NCI-H2196 (cell line): ENCODE data around the gene WHAMM.
"Not testable (repeated sequence)": the region's sequence is repeated elsewhere in the genome, so short reads cannot be mapped to it uniquely, and the experiment has no call there.

Experiments used
- DNase-seq: peaks from one replicate; lab custom pipeline; 2025; ENCODE audit not compliant: unreplicated experiment; lab: John Stamatoyannopoulos, UW

WHAMM gene

DNA sequence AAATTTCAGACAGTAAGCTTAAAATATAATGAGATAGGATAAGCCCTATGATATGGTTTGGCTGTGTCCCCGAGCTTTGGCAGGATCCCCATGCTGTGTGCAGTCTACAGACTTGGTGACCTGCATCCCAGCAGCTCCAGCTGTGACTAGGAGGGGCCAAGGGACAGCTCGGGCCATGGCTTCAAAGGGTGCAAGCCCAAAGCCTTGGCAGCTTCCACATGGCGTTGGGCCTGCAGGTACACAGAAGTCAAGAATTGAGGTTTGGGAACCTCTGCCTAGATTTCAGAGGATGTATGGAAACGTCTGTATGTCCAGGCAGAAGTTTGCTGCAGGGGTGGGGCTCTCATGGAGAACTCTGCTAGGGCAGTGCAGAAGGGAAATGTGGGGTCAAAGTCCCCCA lies 56.2 kb downstream of the WHAMM start:
- not testable (repeated sequence) for DNase-seq

DNA sequence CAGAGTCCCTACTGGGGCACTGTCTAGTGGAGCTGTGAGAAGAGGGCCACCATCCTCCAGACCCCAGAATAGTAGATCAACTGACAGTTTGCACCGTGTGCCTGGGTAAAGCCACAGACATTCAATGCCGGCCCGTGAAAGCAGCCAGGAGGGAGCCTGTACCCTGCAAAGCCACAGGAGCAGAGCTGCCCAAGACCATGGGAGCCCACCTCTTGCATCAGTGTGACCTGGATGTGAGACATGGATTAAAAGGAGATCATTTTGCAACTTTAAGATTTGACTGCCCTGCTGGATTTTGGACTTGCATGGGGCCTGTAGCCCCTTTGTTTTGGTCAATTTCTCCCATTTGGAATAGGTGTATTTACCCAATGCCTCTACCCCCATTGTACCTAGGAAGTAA lies 56.6 kb downstream of the WHAMM start:
- DNase-seq: not testable (repeated sequence)

DNA sequence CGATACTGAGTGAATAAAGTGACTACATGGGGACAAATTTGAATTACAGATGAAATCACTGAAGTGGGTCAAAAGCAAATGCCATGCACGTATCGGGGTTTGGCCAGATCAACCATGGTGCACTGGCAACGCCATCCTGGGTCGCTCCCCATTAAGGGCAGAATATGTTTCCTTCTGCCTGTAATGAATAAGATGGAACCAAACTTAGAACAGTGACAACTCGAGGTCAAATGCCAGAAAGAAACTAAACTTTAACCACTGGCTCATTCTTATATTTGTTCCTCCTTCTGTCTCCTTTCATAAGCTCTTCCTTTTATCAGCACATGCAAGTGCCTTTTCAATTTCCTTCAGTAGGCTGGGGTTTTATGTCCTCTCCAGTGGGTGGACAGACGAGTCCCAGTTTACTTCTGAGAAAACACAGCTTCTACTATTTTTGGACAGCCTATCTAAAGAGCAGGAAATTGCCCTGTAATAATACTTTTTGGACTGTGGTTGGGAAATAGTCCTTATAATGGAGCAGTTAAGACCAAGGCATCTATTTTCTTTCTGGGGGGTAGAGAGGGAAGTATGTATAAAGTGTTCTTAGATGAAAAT lies 61.4 kb downstream of the WHAMM start:
- DNase-seq: no peak

DNA sequence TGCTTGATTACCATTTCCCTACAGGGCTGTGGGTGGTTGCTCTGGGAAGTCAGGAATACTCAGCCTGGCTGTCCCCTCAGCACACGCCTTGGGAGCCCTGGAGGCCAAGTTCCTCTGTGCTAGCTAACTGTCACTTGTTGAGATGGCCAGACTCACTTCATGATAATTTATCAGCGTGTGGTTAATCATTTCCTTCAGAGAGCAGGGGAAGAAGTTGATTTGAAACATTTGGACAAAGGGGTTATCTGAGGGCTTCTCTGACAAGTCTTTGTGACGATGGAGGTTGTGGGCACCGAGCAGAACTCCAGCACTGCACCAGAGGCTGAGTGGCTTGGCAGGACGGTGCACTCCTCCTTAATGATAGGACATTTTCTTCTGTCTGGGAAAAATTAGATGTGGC lies 61.9 kb downstream of the WHAMM start:
- DNase-seq: no peak

DNA sequence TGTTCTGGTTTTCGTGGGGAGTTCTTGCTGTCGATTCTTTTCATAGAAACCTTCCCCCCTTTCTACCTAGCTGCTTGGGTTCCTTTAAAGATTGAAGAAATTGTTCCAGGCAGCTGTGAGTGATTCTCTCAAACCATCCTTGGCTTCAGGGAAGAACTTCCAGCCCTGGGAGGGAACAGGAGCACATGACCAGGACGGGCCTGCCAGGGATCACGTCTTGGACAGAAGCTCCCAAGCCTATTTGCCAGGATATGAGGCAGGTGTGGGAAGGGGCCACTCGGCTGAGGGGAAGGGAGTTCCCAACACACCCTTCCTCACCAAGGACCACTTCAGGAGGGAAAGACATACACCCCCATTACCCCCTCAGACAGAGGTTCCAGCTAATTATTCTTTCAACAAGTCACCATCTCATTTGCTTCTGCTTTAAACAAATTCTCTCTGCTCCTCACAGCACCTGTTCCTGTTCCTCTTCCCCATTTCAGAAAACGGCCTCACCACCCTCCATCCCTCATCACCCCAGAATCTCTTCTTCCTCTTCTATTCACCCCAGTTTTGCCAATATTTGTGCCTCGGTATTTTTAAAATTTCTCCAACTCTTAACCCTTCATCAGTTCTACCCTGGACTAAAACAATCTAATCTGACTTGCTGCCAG lies 62.5 kb downstream of the WHAMM start:
- no peak for DNase-seq

DNA sequence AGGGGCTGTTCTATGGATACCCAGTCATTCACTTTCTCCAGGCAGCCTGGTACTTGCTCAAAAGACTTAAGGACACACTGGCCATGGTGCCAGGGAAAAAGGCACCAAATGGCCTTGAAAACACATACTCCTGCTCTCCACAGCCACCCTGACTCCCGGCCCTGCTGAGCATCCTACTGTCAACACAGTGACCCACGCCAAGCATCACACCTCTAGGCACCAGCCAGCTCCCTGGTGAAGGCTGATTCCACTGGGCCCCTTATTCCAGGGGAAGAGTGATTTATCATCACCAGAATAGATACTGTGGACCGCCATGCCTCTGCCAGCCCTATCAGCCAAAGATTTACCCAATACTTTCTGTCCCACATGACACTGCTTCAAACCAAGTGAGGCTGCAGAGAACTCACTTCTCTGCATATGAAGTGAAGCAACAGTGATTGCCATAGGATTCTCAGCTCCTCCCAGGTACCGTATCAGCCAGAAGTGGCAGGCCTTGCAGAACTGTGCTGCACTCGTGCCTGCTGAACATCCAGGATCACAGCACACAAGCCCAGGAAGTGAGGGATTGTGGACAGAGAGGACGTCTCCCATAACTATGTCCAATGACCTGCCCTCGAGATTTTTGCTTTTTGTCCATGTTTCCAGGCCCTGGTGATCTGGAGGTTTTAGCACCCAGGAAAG lies 63.7 kb downstream of the WHAMM start:
- no peak for DNase-seq

DNA sequence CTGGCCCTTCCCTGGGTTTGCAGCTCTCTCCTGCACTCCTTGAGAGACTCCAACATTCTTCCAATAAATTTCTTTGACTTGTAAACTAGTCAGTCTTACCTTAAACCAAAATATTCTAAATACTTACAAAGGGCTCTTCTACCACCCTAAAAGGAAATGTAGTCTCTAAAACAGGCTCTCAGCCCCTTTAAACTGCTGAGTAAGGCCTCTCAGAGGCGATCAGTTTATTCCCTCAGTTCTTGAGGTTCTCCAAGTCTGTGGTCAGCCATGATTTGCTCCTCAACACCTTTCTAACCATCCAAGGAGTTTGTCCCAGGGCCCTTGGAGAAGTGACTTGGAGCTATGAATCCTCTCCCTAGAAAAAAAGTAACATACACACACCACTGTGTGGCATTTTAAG lies 64.8 kb downstream of the WHAMM start:
- no peak for DNase-seq

DNA sequence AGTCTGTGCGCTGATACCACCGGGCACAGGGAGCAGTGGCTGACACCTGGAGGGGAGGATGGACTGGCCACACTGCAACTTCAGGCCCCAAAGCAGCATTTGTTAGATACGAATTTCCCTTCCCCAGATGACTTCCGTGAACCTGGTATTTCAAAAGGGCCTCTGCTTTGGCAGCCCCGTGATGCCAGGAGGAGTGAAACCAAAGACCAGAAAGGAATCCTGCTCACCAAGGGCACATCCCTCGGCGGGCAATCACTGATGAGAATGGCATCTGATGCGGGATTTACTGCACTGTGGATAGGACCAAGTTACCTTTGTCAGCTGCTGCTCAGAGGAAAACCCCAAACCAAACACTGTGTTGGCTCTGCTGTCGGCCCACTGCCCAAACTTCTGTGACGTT lies 65.5 kb downstream of the WHAMM start:
- DNase-seq: no peak

DNA sequence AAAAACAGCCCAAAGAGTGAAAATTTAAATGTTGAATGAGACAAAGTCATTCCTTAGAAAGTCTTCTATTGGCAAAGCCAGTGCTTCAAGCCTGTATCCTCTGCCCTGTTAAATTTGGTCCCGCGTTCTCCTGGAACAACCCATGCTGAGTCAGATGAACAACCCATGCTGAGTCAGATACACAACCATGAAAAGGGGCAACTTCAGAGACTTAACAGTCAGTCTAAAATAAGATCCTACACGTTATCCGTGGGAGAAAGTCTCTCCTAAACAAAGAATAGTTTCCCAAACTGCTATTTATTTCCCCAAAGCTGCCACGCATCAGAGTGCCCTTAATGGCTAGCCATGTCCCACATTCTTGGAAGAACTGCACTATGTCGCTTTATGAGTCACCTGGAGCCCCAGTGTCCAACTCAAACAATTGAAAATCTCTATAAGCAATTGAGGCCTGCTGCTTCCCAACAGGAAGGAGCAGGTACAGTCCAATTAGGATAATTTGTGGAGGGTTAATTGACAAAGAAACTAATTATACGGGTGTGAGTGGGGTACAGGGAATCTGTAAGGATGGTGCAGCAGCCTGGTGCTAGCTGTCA lies 66.1 kb downstream of the WHAMM start:
- no peak for DNase-seq

DNA sequence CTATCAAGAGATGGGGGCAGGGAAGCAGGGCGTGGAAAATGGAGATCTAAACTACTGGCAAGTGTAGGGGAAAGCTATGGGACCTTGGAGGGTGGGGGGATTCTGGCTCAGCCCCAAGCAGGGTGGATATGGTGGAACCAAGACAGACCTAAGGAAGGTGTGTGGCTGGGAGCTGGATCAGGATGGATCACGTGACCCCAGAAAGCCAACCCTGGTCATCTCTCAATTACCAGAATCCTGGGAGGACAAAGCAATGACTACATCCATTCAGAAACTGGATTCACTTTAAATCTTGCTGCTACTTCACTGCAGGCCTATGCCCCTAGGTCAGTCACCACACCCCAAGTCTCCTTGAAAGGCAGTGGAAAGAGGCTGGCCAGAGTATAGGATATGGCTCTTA lies 68.4 kb downstream of the WHAMM start:
- no peak for DNase-seq

DNA sequence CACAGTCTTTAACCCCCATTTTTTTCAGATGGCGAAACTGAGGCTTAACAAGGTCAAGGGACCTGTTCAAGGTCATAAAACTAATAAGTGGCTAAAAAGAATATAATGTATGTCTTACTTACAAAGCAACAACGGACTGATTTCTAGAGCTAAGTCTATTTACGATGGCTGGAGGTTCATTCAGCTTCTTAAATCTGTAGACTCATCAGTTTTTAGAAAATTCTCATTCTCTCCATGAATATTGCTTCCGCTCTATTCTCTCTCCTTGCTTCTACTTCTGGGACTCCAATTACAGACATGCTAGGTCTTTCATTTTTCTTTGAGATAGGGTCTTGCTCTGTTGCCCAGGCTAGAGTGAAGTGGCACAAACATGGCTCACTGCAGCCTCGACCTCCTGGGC lies 68.9 kb downstream of the WHAMM start:
- DNase-seq: no peak

DNA sequence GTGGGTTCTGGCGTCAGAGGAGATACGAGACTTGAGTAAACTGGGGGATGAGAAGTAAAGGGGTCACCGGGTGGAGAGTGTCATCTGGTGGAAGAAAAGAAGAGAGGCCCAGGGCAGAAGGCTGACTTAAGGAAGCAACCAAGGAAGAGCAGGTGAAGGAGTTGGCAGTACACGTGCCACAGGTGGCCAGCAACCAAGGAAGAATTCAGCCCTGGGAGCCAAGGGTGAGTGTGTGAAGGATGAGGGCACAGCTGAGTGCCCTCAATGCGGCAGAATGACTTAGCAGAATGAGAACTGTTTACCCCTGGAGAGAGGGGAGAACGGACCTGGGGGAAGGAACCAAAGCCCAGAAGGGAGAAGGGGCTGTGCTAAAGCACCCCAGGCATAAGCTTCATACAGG lies 71.3 kb downstream of the WHAMM start:
- no peak for DNase-seq

DNA sequence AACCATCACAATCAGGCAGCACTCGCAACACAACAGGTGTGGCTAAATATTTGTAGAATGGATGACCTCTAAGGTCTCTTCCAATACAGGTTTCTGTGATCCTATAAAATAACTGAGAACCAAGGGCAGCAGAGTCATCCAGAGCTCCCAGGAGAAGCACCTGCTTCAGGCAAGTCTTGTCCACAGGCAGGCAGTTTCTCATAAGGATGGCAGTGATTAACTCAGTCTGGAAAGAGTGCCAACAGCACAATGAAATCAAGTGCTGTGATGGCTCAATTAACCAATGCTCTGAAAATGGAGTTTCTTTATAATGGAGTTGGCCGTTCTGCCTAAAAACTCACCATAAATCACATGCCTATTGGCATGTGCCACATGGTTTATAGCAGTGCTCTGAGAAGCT lies 72.3 kb downstream of the WHAMM start:
- no peak for DNase-seq

DNA sequence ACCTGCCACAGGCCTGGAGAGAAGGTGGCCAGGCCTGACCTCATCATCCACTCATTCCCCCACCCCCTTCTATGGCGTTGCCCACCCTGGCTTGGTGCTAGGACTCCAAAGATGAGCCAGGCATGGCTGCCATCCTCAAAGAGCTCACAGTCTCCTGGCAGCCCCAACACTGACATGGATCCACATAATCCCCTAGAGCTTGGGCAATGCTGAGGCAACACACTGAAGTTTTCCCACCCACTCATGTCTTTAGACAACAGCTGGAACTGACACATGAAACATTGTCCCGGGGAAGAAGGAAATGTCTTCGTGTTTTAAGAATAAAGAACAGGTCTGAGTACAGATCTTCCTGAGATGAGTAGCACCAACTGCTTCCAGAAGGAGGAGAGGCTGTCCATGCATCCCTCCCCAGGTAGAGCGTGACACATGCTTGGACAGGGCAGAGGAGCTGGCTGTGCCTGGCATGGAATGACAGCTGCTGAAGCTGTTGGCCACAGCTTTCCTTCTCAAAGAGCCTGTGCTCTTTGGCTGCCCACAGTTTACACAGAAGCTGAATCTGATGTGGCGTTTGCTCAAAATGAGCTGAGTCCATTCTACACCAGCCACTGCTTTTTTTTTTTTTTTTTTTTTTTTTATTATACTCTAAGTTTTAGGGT lies 73.0 kb downstream of the WHAMM start:
- no peak for DNase-seq
